ENCODE data around the gene NXT1.

Gene NXT1

GRCh38 chr20:23335521-23335920, 15.1 kb upstream of the NXT1 start:
- TF ChIP-seq Cebpa-rat (IDR thresholded peaks at IDR 0.05): no peak
- H3K9me3 ChIP-seq (replicated peaks in 1 of 11): no peaks in the 10 kb centered on the region
- H4K20me1 ChIP-seq: no peaks in the 10 kb centered on the region
- H3K27ac ChIP-seq: no peak overlapping the region
- H3K9ac ChIP-seq: no peak overlapping the region
- H3K4me1 ChIP-seq: peaks cover 37 to 72% (median 52%) of the 10 kb centered on the region in 10 experiments
- peak overlapping the region in 8 of 11 experiments; percentile 78 to 86 (median 83); a peak in 10 of 22 replicates for H3K4me2 ChIP-seq
- no peaks in the 10 kb centered on the region for H3K27me3 ChIP-seq
- H3K36me3 ChIP-seq: no peaks in the 10 kb centered on the region
- H3K4me3 ChIP-seq: no peak overlapping the region

DNA sequence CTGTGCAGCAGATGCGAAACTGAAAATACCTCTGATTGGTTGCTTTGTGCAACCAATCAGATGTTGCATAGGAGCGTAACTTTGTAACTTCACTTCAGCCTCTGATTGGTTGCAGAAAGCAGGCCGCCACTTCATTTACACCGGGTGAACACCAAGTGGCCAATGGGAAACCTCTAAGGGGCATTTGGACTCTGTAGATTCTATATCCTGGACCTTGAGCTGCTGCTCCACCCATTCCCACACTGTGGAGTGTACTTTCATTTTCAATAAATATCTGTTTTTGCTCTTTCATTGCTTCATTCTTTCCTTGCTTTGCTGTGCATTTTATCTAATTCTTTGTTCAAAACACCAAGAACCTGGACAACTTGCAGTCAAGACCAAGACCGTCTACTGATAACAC, 14.1 kb upstream of the NXT1 start:
- Histone ChIP-seq H4K20me1 (no peaks in the 10 kb centered on the region), H3K9ac (no peak overlapping the region), H3K4me1 (peaks cover 30 to 63% (median 44%) of the 10 kb centered on the region in 10 experiments), H3K27ac (no peak overlapping the region), H3K36me3 (no peaks in the 10 kb centered on the region), H3K27me3 (no peaks in the 10 kb centered on the region), H3K4me3 (no peak overlapping the region), H3K4me2 (0 out of 22 replicates have a peak overlapping the region, but pooled peaks of 1 of the 11 experiments have one; percentile 11), H3K9me3 (replicated peaks in 1 of 11) (no peaks in the 10 kb centered on the region)
- no peak for TF ChIP-seq Cebpa-rat (IDR thresholded peaks at IDR 0.05)

DNA sequence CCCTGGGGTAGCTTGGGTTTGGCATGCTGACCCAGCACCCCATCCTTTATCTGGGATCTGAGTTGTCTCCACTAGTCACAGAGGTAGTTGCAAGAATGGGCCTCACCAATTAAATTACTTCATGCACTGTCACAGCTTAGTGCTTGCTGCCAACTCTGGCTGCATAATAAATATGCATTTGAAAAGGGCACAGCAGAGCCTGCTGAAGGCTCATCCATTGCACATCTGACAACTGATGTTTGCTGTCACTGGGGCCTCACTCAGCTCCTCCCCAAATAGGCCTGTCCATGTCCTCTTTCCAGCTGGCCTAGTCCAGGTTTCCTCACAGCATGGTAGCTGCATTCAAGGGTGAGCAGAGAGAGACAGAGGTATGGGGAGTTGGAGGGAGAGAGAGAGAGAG, 13.3 kb upstream of the NXT1 start:
- Histone ChIP-seq H3K4me1 (peaks cover 22 to 58% (median 36%) of the 10 kb centered on the region in 10 experiments), H3K4me2 (no peak overlapping the region), H3K27me3 (no peaks in the 10 kb centered on the region), H3K4me3 (no peak overlapping the region), H3K9ac (no peak overlapping the region), H3K9me3 (replicated peaks in 1 of 11) (no peaks in the 10 kb centered on the region), H3K27ac (no peak overlapping the region), H3K36me3 (no peaks in the 10 kb centered on the region), H4K20me1 (no peaks in the 10 kb centered on the region)
- no peak for TF ChIP-seq Cebpa-rat (IDR thresholded peaks at IDR 0.05)

GRCh38 chr20:23339986-23340385, 10.6 kb upstream of the NXT1 start:
- H3K36me3 ChIP-seq: no peaks in the 10 kb centered on the region
- no peak for TF ChIP-seq Cebpa-rat (IDR thresholded peaks at IDR 0.05)
- H4K20me1 ChIP-seq: no peaks in the 10 kb centered on the region
- peaks cover 4 to 36% (median 13%) of the 10 kb centered on the region in 10 experiments; a peak in 19 of 20 replicates for H3K4me1 ChIP-seq
- no peaks in the 10 kb centered on the region for H3K27me3 ChIP-seq
- 0 out of 22 replicates have a peak overlapping the region, but pooled peaks of 2 of the 11 experiments have one; percentile 3 to 8 for H3K4me2 ChIP-seq
- H3K9me3 ChIP-seq (replicated peaks in 1 of 11): peaks cover 0 to 4% (median 0%) of the 10 kb centered on the region in 11 experiments; a peak in 1 of 22 replicates
- H3K9ac ChIP-seq: peak overlapping the region in 2 of 11 experiments; percentile 2 to 5; a peak in 2 of 22 replicates
- no peak overlapping the region for H3K4me3 ChIP-seq
- H3K27ac ChIP-seq: peak overlapping the region in 6 of 11 experiments; percentile 10 to 56 (median 34); a peak in 10 of 22 replicates

- peak overlapping the region in 4 of 11 experiments; percentile 30 to 56 (median 42); a peak in 5 of 22 replicates for H3K27ac ChIP-seq
- no peak overlapping the region; a peak in 1 of 22 replicates for H3K9ac ChIP-seq
- TF ChIP-seq Cebpa-rat (IDR thresholded peaks at IDR 0.05): no peak
- no peaks in the 10 kb centered on the region for H4K20me1 ChIP-seq
- no peaks in the 10 kb centered on the region for H3K36me3 ChIP-seq
- peaks cover 1 to 31% (median 8%) of the 10 kb centered on the region in 10 experiments; a peak in 15 of 20 replicates for H3K4me1 ChIP-seq
- no peak overlapping the region for H3K4me3 ChIP-seq
- H3K4me2 ChIP-seq: 0 out of 22 replicates have a peak overlapping the region, but pooled peaks of 2 of the 11 experiments have one; percentile 3 to 8
- no peaks in the 10 kb centered on the region for H3K27me3 ChIP-seq
- H3K9me3 ChIP-seq (replicated peaks in 1 of 11): peaks cover 0 to 4% (median 0%) of the 10 kb centered on the region in 11 experiments; a peak in 1 of 22 replicates
Observed at GRCh38 chr20:23340524-23340923, 10.1 kb upstream of the NXT1 start.

DNA sequence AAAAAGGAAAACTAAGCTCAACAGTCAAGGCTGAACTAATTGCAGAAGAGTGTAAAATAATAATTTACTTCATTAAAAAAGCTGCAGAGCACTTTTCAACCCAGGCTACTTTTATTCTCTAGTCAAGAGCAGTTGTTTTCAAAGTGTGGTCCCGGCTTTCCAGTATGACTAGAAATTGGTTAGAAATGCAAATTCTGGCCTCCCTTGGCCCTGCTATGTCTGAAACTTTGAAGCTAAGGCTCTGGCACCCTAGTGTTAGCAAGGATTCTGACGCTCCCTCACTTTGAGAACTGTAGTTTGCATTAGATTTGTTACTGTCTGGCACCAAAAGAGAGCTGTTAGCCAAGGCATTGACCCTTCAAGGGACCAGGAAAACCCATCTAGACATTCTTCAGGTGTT, 9.5 kb upstream of the NXT1 start:
- H3K4me1 ChIP-seq: peaks cover 0 to 30% (median 8%) of the 10 kb centered on the region in 10 experiments; a peak in 13 of 20 replicates
- no peaks in the 10 kb centered on the region for H3K36me3 ChIP-seq
- no peaks in the 10 kb centered on the region for H4K20me1 ChIP-seq
- H3K4me3 ChIP-seq: no peak overlapping the region
- peaks cover 0 to 4% (median 0%) of the 10 kb centered on the region in 11 experiments; a peak in 1 of 22 replicates for H3K9me3 ChIP-seq (replicated peaks in 1 of 11)
- H3K27me3 ChIP-seq: no peaks in the 10 kb centered on the region
- H3K27ac ChIP-seq: no peak overlapping the region
- H3K9ac ChIP-seq: peak overlapping the region in 1 of 11 experiments; percentile 1; a peak in 1 of 22 replicates
- H3K4me2 ChIP-seq: no peak overlapping the region
- TF ChIP-seq Cebpa-rat (IDR thresholded peaks at IDR 0.05): no peak

DNA sequence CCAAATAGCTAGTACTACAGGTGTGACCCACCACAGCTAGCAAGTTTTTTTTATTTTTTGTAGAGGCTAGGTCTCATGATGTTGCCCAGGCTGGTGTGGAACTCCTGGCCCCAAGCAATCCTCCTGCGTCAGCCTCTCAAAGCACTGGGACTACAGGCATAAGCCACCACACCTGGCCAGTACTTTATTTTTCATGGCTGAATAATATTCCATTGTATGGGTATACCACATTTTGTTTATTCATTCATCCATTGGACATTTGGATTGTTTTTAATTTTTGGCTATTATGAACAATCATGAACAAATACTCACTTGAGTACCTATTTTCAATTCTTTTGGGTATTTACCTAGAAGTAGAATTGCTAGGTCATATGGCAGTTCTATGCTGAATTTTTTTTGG, 7.0 kb upstream of the NXT1 start:
- Histone ChIP-seq H3K9ac (no peak overlapping the region), H3K36me3 (no peaks in the 10 kb centered on the region), H3K4me2 (no peak overlapping the region), H3K4me3 (no peak overlapping the region), H4K20me1 (no peaks in the 10 kb centered on the region), H3K4me1 (peaks cover 3 to 23% (median 12%) of the 10 kb centered on the region in 10 experiments; a peak in 17 of 20 replicates), H3K27ac (no peak overlapping the region), H3K27me3 (no peaks in the 10 kb centered on the region), H3K9me3 (replicated peaks in 1 of 11) (peaks cover 0 to 4% (median 0%) of the 10 kb centered on the region in 11 experiments; a peak in 1 of 22 replicates)
- no peak for TF ChIP-seq Cebpa-rat (IDR thresholded peaks at IDR 0.05)

- TF ChIP-seq Cebpa-rat (IDR thresholded peaks at IDR 0.05): no peak
- H3K36me3 ChIP-seq: no peaks in the 10 kb centered on the region
- H3K27ac ChIP-seq: no peak overlapping the region
- H3K27me3 ChIP-seq: no peaks in the 10 kb centered on the region
- peaks cover 11 to 30% (median 19%) of the 10 kb centered on the region in 10 experiments for H3K4me1 ChIP-seq
- H4K20me1 ChIP-seq: no peaks in the 10 kb centered on the region
- no peak overlapping the region for H3K9ac ChIP-seq
- H3K4me3 ChIP-seq: no peak overlapping the region
- no peak overlapping the region for H3K4me2 ChIP-seq
- peaks cover 0 to 4% (median 0%) of the 10 kb centered on the region in 11 experiments; a peak in 1 of 22 replicates for H3K9me3 ChIP-seq (replicated peaks in 1 of 11)
Observed at GRCh38 chr20:23344336-23344735, 6.3 kb upstream of the NXT1 start.

GRCh38 chr20:23346002-23346401, 4.6 kb upstream of the NXT1 start:
- Histone ChIP-seq H3K4me3 (no peak overlapping the region), H3K27me3 (no peaks in the 10 kb centered on the region), H3K4me1 (peaks cover 11 to 24% (median 18%) of the 10 kb centered on the region in 10 experiments), H3K4me2 (no peak overlapping the region), H3K27ac (no peak overlapping the region), H3K9me3 (replicated peaks in 1 of 11) (peaks cover 0 to 4% (median 0%) of the 10 kb centered on the region in 11 experiments; a peak in 1 of 22 replicates), H3K9ac (no peak overlapping the region), H4K20me1 (peaks cover 0 to under 1% (median 0%) of the 10 kb centered on the region in 11 experiments; a peak in 2 of 22 replicates), H3K36me3 (no peaks in the 10 kb centered on the region)
- no peak for TF ChIP-seq Cebpa-rat (IDR thresholded peaks at IDR 0.05)
